Transverse colon (tissue), 4 donors: Measurements from ENCODE around the gene SELL.

ENCODE experiments used
- EP300 ChIP-seq: sonication (generic); formaldehyde crosslinking; IDR thresholded peaks from one replicate; pipeline ENCODE4 v1.6.1; 2017; ENCODE audit warnings: antibody characterized with exemption, low read depth
- POLR2A ChIP-seq: fragments of 450-650 bp; IDR thresholded peaks from one replicate; pipeline ENCODE4 v1.6.1; 2016; ENCODE audit warnings: antibody characterized with exemption, mild to moderate bottlenecking, moderate library complexity
- POLR2AphosphoS5 ChIP-seq, 3 donors: sonication (generic); formaldehyde crosslinking; IDR thresholded peaks; one replicate each; pipeline ENCODE4 v1.6.1; 2016; ENCODE audit warnings: antibody characterized with exemption in 3 of 3
- TF ChIP-seq, protein P1 (sequence below), 5 experiments: fragments of 200-600 bp in 3 of 5; fragments of 450-650 bp in 2 of 5; sonication (generic) in 3 of 5; IDR thresholded peaks; 1 replicate in 2 of 5; 2 replicates in 3 of 5; pipeline ENCODE4 v1.5.1; 2016 to 2017; ENCODE audit warnings: antibody characterized with exemption in 5 of 5, inconsistent platforms in 3 of 5, mild to moderate bottlenecking in 2 of 5, moderate library complexity in 1 of 5

DNA sequence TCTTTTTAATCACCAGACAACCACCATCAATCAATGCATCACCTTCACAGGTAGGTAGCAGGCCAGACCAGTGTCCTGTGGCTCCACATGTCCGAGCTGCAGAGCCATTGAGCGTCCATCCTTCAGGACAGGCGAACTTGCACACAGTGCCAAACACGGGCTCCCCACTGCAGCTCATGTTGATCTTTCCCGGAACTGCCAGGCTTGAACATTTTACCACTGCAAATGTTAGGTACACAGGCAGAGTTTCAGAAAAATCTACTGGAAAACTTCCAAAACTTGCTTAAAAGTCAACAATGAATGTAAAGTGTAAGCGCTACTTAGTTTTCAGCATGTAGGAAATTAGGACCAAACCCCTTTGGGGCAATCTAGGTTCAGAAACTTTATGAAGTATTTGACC, 15.9 kb upstream of the SELL start:
- TF ChIP-seq, protein P1, sequence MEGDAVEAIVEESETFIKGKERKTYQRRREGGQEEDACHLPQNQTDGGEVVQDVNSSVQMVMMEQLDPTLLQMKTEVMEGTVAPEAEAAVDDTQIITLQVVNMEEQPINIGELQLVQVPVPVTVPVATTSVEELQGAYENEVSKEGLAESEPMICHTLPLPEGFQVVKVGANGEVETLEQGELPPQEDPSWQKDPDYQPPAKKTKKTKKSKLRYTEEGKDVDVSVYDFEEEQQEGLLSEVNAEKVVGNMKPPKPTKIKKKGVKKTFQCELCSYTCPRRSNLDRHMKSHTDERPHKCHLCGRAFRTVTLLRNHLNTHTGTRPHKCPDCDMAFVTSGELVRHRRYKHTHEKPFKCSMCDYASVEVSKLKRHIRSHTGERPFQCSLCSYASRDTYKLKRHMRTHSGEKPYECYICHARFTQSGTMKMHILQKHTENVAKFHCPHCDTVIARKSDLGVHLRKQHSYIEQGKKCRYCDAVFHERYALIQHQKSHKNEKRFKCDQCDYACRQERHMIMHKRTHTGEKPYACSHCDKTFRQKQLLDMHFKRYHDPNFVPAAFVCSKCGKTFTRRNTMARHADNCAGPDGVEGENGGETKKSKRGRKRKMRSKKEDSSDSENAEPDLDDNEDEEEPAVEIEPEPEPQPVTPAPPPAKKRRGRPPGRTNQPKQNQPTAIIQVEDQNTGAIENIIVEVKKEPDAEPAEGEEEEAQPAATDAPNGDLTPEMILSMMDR (IDR thresholded peaks at IDR 0.05), result no peak
- TF ChIP-seq POLR2AphosphoS5 (IDR thresholded peaks at IDR 0.05) (no peak), POLR2A (no peak), EP300 (no peak)
